GM18526 (cell line): ENCODE data around the gene YOD1.

Experiments
- POLR2A ChIP-seq: IDR thresholded peaks from 3 replicates; pipeline ENCODE4 v1.6.1; 2011; ENCODE audit not compliant: insufficient read length; ENCODE audit errors: extremely low read depth

Gene YOD1

GRCh38 chr1:207077470-207078377 is 26.7 kb upstream of the YOD1 start:
- no peak for TF ChIP-seq POLR2A

GRCh38 chr1:207077012-207077411 is 26.0 kb upstream of the YOD1 start:
- no peak for TF ChIP-seq POLR2A

DNA sequence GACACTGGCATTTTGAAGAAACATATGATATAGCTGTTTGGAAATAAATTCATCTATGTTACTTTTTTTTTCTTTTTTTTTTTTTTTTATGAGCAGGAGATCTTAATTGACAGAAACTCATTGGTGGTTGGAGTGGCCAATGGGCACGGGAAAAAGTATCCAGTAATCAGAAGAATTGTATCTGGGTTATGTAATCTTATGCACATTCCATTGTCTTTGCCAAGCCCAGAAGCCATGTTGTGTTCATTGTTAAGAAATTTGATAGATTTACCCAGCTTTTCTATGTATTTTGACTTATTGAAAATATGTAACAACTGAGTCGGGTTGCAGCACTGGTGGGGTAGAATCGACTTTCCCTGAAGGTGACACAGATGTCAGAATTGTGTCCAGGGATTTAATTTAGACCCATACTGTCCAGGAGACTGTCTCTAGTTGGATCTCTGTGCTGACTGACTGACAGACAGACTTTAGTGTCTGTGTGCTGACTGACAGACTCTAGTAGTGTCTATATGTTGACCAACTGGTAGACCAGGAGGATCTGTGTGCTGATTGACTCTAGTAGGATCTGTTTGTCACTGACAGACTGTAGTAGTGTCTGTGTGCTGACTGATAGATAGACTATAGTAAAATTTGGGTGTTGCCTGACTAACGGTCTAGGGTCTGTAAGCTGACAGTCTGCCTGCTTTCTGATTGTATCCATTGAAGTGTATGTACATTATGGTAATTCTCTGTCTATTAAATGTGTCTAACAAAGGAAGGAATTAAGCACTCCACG is 25.4 kb upstream of the YOD1 start:
- no peak for TF ChIP-seq POLR2A

- TF ChIP-seq POLR2A = no peak
Observed at GRCh38 chr1:207073906-207074820, 23.2 kb upstream of the YOD1 start.

GRCh38 chr1:207072233-207072632 is 21.2 kb upstream of the YOD1 start:
- no peak for TF ChIP-seq POLR2A

GRCh38 chr1:207071426-207071825 is 20.4 kb upstream of the YOD1 start:
- no peak for TF ChIP-seq POLR2A

GRCh38 chr1:207070811-207071210 is 19.8 kb upstream of the YOD1 start:
- TF ChIP-seq POLR2A = no peak

- TF ChIP-seq POLR2A = no peak
Observed at GRCh38 chr1:207069858-207070506, 19.0 kb upstream of the YOD1 start.

DNA sequence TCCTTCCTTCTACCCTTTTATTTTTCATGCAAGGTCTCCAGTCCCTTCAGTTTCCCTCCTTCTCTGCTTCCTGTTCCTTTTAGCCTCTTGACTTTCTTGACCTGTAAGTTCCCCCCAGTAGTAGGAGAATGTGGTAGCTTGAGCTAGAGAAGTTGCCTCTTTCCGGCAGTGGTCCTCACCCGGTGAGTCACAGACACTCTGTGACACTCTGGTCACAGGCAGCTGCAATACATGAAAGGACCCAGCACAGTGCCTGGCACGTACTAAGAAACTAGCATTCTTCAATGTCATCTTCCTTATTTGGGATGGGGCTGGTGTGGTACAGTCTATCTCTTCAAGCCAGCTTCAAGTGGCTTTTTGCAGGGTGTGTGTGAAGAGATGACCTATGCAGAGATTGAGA is 18.1 kb upstream of the YOD1 start:
- no peak for TF ChIP-seq POLR2A

DNA sequence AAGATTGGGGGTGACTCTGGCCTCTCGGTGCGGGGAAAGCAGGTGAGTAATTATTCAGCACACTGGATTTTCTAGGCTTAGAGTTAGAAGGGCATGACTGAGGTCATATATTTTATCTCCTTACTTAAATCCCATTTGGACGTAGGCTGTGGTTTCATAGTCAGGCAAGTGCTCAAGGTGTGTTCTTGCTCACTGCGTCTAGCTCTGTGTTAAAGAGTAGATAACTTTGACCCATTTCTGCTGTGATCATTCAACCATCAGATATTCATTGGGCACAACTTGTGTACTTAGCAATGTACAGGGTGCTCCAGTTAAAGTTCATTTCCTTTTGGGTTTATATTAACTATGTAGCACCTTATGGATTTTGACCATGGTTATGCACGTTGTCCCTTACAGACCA is 16.7 kb upstream of the YOD1 start:
- TF ChIP-seq POLR2A = no peak

- TF ChIP-seq POLR2A = no peak
Observed at GRCh38 chr1:207067185-207067584, 16.2 kb upstream of the YOD1 start.

DNA sequence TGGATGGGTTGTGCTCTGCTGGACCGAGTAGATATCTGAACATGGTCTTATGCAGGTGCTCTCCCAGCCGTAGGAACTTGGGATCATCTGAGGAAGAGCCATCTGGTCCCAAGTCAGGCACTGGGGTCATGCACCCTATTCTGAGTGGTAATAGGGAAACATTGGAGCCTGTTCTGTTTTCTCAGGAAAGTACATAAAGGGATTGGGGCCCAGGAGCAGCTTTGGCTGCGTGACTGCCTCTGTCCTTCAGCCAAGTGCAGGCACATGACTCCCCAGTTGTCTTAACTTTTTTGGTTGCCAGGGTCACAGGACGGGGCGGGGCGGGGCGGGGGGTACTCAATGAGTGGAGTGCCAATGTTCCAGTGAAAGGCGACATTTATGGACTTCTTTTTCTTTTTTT is 13.6 kb upstream of the YOD1 start:
- TF ChIP-seq POLR2A = no peak

DNA sequence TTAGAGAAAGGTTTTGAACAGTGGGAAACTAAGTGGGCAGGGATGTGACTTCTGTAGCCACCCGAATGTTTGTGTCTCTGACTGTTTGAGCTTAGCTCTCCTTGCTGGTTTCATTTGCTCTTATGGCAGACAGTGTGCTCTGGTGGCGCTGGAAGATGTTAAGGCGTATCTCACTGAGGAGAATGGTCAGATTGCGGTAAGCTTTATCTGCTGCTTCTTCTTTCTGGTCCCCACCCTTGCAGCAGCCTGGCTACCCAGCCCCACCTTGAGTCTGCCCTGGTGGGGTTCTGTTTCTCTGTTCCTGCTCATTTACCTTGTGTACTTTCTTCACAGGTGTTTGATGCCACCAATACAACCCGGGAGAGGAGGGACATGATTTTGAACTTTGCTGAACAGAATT is 12.0 kb upstream of the YOD1 start:
- TF ChIP-seq POLR2A = no peak

GRCh38 chr1:207062058-207062457 is 11.1 kb upstream of the YOD1 start:
- no peak for TF ChIP-seq POLR2A

DNA sequence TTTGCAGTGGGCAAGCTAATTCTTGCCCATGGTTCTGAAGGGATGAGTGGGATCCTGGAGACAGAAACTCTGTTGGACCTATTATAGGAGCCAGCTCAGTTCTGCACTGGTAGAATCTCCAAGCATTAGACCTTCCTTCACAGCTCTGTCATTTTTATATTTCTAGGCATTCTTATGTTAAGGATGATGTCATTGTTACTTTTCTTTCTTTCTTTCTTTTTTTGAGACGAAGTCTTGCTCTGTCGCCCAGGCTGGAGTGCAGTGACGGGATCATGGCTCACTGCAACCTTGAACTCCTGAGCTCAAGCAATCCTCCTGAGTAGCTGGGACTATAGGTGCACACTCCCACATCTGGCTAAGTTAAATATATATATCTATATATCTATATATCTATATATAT is 9.6 kb upstream of the YOD1 start:
- no peak for TF ChIP-seq POLR2A
